Stimulated activated CD4-positive, alpha-beta T cell treated with anti-CD3 and anti-CD28 coated beads, Interleukin-12 subunit alpha, Interleukin-12 subunit beta, amount 100 ng/mL, for 4 hours (primary cell): ENCODE data around the gene KLHL21.
"Not testable (repeated sequence)": the region's sequence is repeated elsewhere in the genome, so short reads cannot be mapped to it uniquely, and the experiment has no call there.

ENCODE experiments used
- DNase-seq: peaks from one replicate; pipeline ENCODE4 v3.0.0-alpha.2; 2020

The KLHL21 gene

GRCh38 chr1:6624710-6625583 lies 22.3 kb upstream of the KLHL21 start, which contains the start of gene THAP3:
Gene THAP3, plus strand, starts transcription at chr1:6624868. Its CDS starts 351 bp downstream, at chr1:6625219.
- peak; percentile 92 for DNase-seq

GRCh38 chr1:6623269-6623965 lies 20.7 kb upstream of the KLHL21 start:
- DNase-seq, result no peak

- DNase-seq, result no peak
Measured at GRCh38 chr1:6622396-6623152, 19.9 kb upstream of the KLHL21 start.

GRCh38 chr1:6621429-6622391 lies 19.0 kb upstream of the KLHL21 start:
- no peak for DNase-seq

GRCh38 chr1:6619045-6619444 lies 16.4 kb upstream of the KLHL21 start:
- no peak for DNase-seq

GRCh38 chr1:6614929-6615785 lies 12.5 kb upstream of the KLHL21 start:
- DNase-seq, result no peak

- peak; percentile 65 for DNase-seq
Measured at GRCh38 chr1:6614019-6614928, 11.6 kb upstream of the KLHL21 start.

- DNase-seq, result peak; percentile 99
Measured at GRCh38 chr1:6613361-6614018, 10.8 kb upstream of the KLHL21 start, which contains the start of gene PHF13. Gene PHF13, plus strand, starts transcription at chr1:6613731. Its CDS starts 336 bp downstream, at chr1:6614067.

GRCh38 chr1:6612641-6613360 lies 10.1 kb upstream of the KLHL21 start:
- no peak for DNase-seq

GRCh38 chr1:6603915-6604558 lies 1.4 kb upstream of the KLHL21 start:
- DNase-seq, result no peak

GRCh38 chr1:6603238-6603914 lies 707 bp upstream of the KLHL21 start:
- peak; percentile 46 for DNase-seq

- no peak for DNase-seq
Measured at GRCh38 chr1:6601923-6602668, 573 bp downstream of the KLHL21 start.

GRCh38 chr1:6601049-6601922 lies 1.4 kb downstream of the KLHL21 start:
- peak; percentile 74 for DNase-seq

- DNase-seq, result no peak
Measured at GRCh38 chr1:6600410-6601048, 2.1 kb downstream of the KLHL21 start.

- DNase-seq, result not testable (repeated sequence)
Measured at GRCh38 chr1:6599991-6600390, 2.7 kb downstream of the KLHL21 start.
